Activated CD8-positive, alpha-beta memory T cell treated with anti-CD3 and anti-CD28 coated beads for 48 hours (primary cell): ENCODE measurements around the gene RRM2.

ENCODE experiments used
- DNase-seq, 3 experiments: peaks; one replicate each; pipeline ENCODE4 v3.0.0-alpha.2; 2020; ENCODE audit warnings: low read depth in 2 of 3, low spot score in 2 of 3

RRM2 gene

GRCh38 chr2:10170256-10170655 is 47.7 kb downstream of the RRM2 start:
- DNase-seq, result no peak

- DNase-seq, result no peak
Observed at GRCh38 chr2:10171006-10171800, 48.7 kb downstream of the RRM2 start.

GRCh38 chr2:10172033-10172871 is 49.7 kb downstream of the RRM2 start:
- no peak for DNase-seq

- no peak for DNase-seq
Observed at GRCh38 chr2:10173258-10174005, 50.9 kb downstream of the RRM2 start.

GRCh38 chr2:10174173-10174572 is 51.6 kb downstream of the RRM2 start:
- no peak for DNase-seq

GRCh38 chr2:10175441-10175840 is 52.9 kb downstream of the RRM2 start:
- no peak for DNase-seq

- no peak for DNase-seq
Observed at GRCh38 chr2:10178751-10179150, 56.2 kb downstream of the RRM2 start.

- DNase-seq, result no peak
Observed at GRCh38 chr2:10179422-10179821, 56.9 kb downstream of the RRM2 start.

GRCh38 chr2:10180229-10180628 is 57.7 kb downstream of the RRM2 start:
- no peak for DNase-seq
